ENCODE data around the gene DNAH17.

Gene DNAH17

DNA sequence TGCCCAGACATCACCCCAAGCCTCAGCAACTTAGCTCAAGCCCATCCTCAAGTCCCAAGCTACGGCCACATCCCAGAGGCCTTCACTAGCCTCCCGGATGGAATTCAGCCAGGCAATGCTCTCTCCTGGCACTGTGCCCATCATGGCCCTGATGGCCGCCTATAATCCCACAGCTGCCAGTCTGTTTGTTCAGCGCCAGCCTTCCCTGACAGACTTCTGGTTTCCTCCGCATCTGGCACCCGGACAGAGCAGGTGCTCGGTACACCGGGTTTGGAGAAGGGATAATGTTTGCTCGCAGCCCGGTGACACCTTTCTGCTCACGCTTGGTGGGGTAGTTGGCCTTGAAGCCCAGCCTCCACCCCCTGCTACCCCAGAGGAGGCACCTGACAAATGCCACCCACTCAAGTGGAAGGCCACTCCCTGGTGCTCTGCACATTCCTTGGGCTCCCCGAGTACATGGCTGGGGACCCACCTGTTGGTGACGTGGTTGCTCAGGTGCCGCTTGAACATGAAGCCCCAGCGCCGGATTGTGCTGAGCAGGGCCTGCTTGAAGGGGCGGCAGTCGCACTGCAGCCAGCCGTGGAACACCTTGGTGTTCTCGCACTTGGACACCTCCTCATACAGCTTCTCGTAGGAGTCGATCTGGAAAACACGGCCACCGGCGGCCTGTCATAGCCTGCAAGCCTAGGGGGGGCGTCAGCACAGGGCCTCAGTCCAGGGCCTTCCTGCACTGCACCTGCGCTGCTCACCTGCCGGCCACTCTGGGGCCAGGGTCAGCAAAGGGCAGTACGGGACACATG is 47.1 kb downstream of the DNAH17 start:
- no peak for TF ChIP-seq CTCF (conservative IDR thresholded peaks at IDR 0.05; ENCODE audit: low read depth, low read length)
- H3K4me3 ChIP-seq (ENCODE audit: low read depth, low read length), result no peak overlapping the region
- DNase-seq (ENCODE audit: low read depth), result no peak

- TF ChIP-seq CTCF (conservative IDR thresholded peaks at IDR 0.05; ENCODE audit: low read depth, low read length), result no peak
- H3K4me3 ChIP-seq (ENCODE audit: low read depth, low read length), result no peak overlapping the region
- DNase-seq (ENCODE audit: low read depth), result no peak
Measured at GRCh38 chr17:78529251-78529650, 47.9 kb downstream of the DNAH17 start.

DNA sequence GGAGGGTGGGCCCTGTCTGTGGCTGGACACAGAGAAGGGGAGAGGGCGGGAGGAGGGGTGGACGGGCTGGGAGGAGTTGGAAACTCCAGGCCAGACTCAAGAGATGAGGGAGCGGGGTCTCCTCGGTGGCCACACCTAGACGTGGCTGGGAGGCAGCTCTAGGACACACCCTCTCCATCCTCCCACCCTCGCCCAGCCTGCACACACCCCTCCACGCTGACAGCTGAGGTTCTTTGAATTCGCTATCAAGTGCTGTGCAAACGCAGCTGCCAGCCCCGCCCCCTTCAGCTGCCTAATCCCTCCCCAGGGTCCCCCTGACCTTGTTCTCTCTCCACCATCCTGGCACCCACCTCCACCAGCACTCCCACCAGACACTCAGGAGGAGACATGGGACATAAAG is 48.7 kb downstream of the DNAH17 start:
- DNase-seq (ENCODE audit: low read depth), result no peak
- no peak for TF ChIP-seq CTCF (conservative IDR thresholded peaks at IDR 0.05; ENCODE audit: low read depth, low read length)
- H3K4me3 ChIP-seq (ENCODE audit: low read depth, low read length), result no peak overlapping the region

DNA sequence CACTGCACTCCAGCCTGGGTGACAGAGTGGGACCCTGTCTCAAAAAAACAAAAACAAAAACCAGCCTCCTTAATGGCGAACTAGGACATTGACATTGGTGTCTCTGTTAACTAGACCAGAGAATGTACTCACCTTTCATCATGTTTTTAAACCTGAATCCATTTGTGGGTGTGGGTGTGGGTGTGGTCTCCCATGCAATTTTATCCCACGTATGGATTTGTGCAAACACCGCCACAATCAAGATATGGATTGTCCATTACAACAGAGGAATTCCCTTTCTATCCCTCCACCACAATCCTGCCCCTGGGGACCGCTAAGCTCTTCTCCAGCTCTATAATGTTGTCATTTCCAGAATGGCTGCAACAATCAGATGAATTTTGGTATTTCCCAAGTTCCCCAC is 49.9 kb downstream of the DNAH17 start:
- H3K4me3 ChIP-seq (ENCODE audit: low read depth, low read length), result no peak overlapping the region
- no peak for DNase-seq (ENCODE audit: low read depth)
- no peak for TF ChIP-seq CTCF (conservative IDR thresholded peaks at IDR 0.05; ENCODE audit: low read depth, low read length)

DNA sequence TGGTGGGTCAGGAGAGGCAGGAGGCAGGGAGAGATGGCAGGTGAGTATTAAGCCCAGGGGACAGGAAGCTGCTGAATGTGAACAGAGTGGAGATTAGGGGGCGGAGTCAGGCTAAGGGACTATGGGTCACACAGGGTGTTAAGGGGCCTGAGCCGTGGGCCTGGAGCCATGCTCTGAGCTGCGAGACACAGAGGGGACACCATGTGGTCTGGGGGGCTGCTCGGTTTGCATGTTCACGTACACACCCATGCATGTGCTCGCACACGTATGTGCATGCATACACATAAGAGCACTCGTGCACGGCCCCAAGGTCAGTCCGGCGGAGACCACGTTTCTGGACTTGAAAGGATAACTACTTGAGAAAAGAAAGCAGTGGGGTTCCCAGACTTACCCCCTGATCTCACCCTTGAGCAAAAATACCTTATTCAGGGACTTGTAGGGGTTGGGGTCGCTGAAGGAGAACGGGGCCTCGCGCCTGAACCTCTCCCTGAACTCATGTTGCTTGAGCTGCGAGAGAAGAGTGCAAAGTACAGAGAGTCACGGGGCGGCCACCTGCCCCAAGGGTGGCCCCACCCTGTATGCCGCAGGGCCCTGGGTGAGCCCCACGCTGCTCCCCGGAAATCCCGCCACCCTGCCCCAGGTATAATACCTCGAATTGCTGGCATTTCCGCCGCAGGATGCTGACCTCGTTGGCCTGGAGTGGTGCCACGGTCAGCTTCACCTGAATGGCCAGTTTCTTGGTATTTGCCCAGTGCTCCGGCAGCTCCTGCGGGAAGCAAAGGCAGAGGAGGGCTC is 50.8 kb downstream of the DNAH17 start:
- no peak for TF ChIP-seq CTCF (conservative IDR thresholded peaks at IDR 0.05; ENCODE audit: low read depth, low read length)
- H3K4me3 ChIP-seq (ENCODE audit: low read depth, low read length), result no peak overlapping the region
- no peak for DNase-seq (ENCODE audit: low read depth)

- H3K4me3 ChIP-seq (ENCODE audit: low read depth, low read length), result no peak overlapping the region
- DNase-seq (ENCODE audit: low read depth), result no peak
- no peak for TF ChIP-seq CTCF (conservative IDR thresholded peaks at IDR 0.05; ENCODE audit: low read depth, low read length)
Measured at GRCh38 chr17:78525511-78526160, 51.6 kb downstream of the DNAH17 start.

Measured in choroid plexus epithelial cell (primary cell).